ENCODE results near the gene DDX17. TPM values are rescaled to one million over a fixed set of nuclear protein-coding genes. Genes with fewer than 3 reads are reported as not detected.

DDX17 gene
- total RNA-seq, 1 experiment from 2014 or later = 234 TPM

- no TSS peak for BruUV-seq (replicated peaks)
- H3K27ac ChIP-seq (ENCODE audit: low read depth, low read length) = no peak overlapping the region
- ChIA-PET POLR2A (no interaction called here), RAD21 (ENCODE audit: low non-redundant PET in 1 of 2, low total read pairs in 2 of 2, uncharacterized antibody in 2 of 2, unreplicated experiment in 2 of 2) (no interaction called here), CTCF (no interaction called here)
- H2AFZ ChIP-seq (ENCODE audit: low read depth, low read length, poor library complexity, severe bottlenecking) = no peak overlapping the region
- H4K20me1 ChIP-seq (ENCODE audit: insufficient read depth) = no peaks in the 10 kb centered on the region
- H3K36me3 ChIP-seq (ENCODE audit: control insufficient read depth in 1 of 2, insufficient read depth in 2 of 2, low read length in 2 of 2) = peaks cover 0 to 16% of the 10 kb centered on the region in 2 experiments; a peak in 1 of 4 replicates
- H3K27me3 ChIP-seq (ENCODE audit: insufficient read depth, low read length) = no peaks in the 10 kb centered on the region
- no peak overlapping the region for H3K4me2 ChIP-seq (ENCODE audit: low read length)
- no peaks in the 10 kb centered on the region for H3K9me3 ChIP-seq (ENCODE audit: control insufficient read depth in 1 of 2, insufficient read depth in 1 of 2, low read depth in 1 of 2, low read length in 2 of 2)
- ATAC-seq = no peak
- DNase-seq (ENCODE audit: low read depth, low spot score) = no peak
- no peaks in the 10 kb centered on the region for H3K9me2 ChIP-seq (ENCODE audit: insufficient read depth)
- no peak overlapping the region for H3K9ac ChIP-seq (ENCODE audit: low read length)
- no peaks in the 10 kb centered on the region for H3K79me2 ChIP-seq (ENCODE audit: insufficient read depth, low read length)
- H3K4me1 ChIP-seq (ENCODE audit: control insufficient read depth in 1 of 2, insufficient read depth in 2 of 2, low read length in 2 of 2) = no peaks in the 10 kb centered on the region
- intact Hi-C loops (cut with micrococcal nuclease) = no loop called here
- TF ChIP-seq ZBTB33 (IDR thresholded peaks at IDR 0.05; ENCODE audit: extremely low read depth, insufficient replicate concordance, low read length) (no peak), EZH2phosphoT487 (IDR thresholded peaks at IDR 0.05; ENCODE audit: borderline replicate concordance) (no peak), EZH2 (IDR thresholded peaks at IDR 0.05) (no peak), POLR2AphosphoS5 (IDR thresholded peaks at IDR 0.05; ENCODE audit: low read depth, low read length) (no peak)
- no peak overlapping the region for H3K4me3 ChIP-seq (replicated peaks in 1 of 2; ENCODE audit: low read depth in 1 of 2, low read length in 2 of 2)
These were observed 28.5 kb downstream of the DDX17 start for GRCh38 chr22:38477585-38477984.

GRCh38 chr22:38474003-38474607, 32.0 kb downstream of the DDX17 start:
- CTCF ChIA-PET = no interaction called here
- H3K9me3 ChIP-seq (ENCODE audit: control insufficient read depth in 1 of 2, insufficient read depth in 1 of 2, low read depth in 1 of 2, low read length in 2 of 2) = no peaks in the 10 kb centered on the region
- intact Hi-C loops (cut with micrococcal nuclease) = no loop called here
- no peaks in the 10 kb centered on the region for H4K20me1 ChIP-seq (ENCODE audit: insufficient read depth)
- POLR2A ChIA-PET = no interaction called here
- H3K9ac ChIP-seq (ENCODE audit: low read length) = no peak overlapping the region
- H3K79me2 ChIP-seq (ENCODE audit: insufficient read depth, low read length) = no peaks in the 10 kb centered on the region
- RAD21 ChIA-PET (ENCODE audit: low non-redundant PET in 1 of 2, low total read pairs in 2 of 2, uncharacterized antibody in 2 of 2, unreplicated experiment in 2 of 2) = no interaction called here
- no peaks in the 10 kb centered on the region for H3K36me3 ChIP-seq (ENCODE audit: control insufficient read depth in 1 of 2, insufficient read depth in 2 of 2, low read length in 2 of 2)
- ATAC-seq = no peak
- DNase-seq (ENCODE audit: low read depth, low spot score) = no peak
- H3K27ac ChIP-seq (ENCODE audit: low read depth, low read length) = no peak overlapping the region
- no peaks in the 10 kb centered on the region for H3K4me1 ChIP-seq (ENCODE audit: control insufficient read depth in 1 of 2, insufficient read depth in 2 of 2, low read length in 2 of 2)
- no peaks in the 10 kb centered on the region for H3K27me3 ChIP-seq (ENCODE audit: insufficient read depth, low read length)
- no TSS peak for BruUV-seq (replicated peaks)
- H3K4me3 ChIP-seq (replicated peaks in 1 of 2; ENCODE audit: low read depth in 1 of 2, low read length in 2 of 2) = no peak overlapping the region
- H2AFZ ChIP-seq (ENCODE audit: low read depth, low read length, poor library complexity, severe bottlenecking) = no peak overlapping the region
- H3K9me2 ChIP-seq (ENCODE audit: insufficient read depth) = no peaks in the 10 kb centered on the region
- H3K4me2 ChIP-seq (ENCODE audit: low read length) = no peak overlapping the region
- no peak for TF ChIP-seq POLR2A (IDR thresholded peaks at IDR 0.05; ENCODE audit: borderline replicate concordance, extremely low read depth, insufficient read depth, insufficient read length)
- TF ChIP-seq ELF1 (IDR thresholded peaks at IDR 0.05; ENCODE audit: borderline replicate concordance, low read depth) = no peak
- no peak for TF ChIP-seq CTCF (IDR thresholded peaks at IDR 0.05 in 2 of 3, conservative IDR thresholded peaks at IDR 0.05 in 1 of 3; ENCODE audit: borderline replicate concordance in 1 of 3, insufficient read depth in 1 of 3, low read depth in 2 of 3, low read length in 2 of 3)
- no peak for TF ChIP-seq FOSL1 (IDR thresholded peaks at IDR 0.05; ENCODE audit: low read depth)
- no peak for TF ChIP-seq ZNF274 (IDR thresholded peaks at IDR 0.05; ENCODE audit: low read depth, low read length)
- no peak for TF ChIP-seq ZBTB33 (IDR thresholded peaks at IDR 0.05; ENCODE audit: extremely low read depth, insufficient replicate concordance, low read length)
- no peak for TF ChIP-seq EGR1 (IDR thresholded peaks at IDR 0.05; ENCODE audit: low read depth)
- TF ChIP-seq ZFX (IDR thresholded peaks at IDR 0.05) = no peak
- no peak for TF ChIP-seq TCF7L2 (IDR thresholded peaks at IDR 0.05; ENCODE audit: borderline replicate concordance, extremely low read depth, insufficient read depth, insufficient read length)
- TF ChIP-seq CBX3 (IDR thresholded peaks at IDR 0.05; ENCODE audit: low read depth) = no peak
- TF ChIP-seq MAX (IDR thresholded peaks at IDR 0.05) = no peak
- no peak for TF ChIP-seq POLR2AphosphoS5 (IDR thresholded peaks at IDR 0.05; ENCODE audit: low read depth, low read length)
- TF ChIP-seq EZH2 (IDR thresholded peaks at IDR 0.05) = no peak

Data from HCT116 (cell line).